HepG2 (cell line): ENCODE results near the gene ABTB2. TPM values are rescaled to one million over a fixed set of nuclear protein-coding genes. Genes with fewer than 3 reads are reported as not detected.

Experiments used
- ARID2 ChIP-seq: sonication (generic); formaldehyde crosslinking; IDR thresholded peaks from 2 replicates; pipeline ENCODE4 v1.8.1; 2022; ENCODE audit warnings: mild to moderate bottlenecking, missing genetic modification reagents, borderline replicate concordance
- ETV5 ChIP-seq: IDR thresholded peaks from 2 replicates; pipeline ENCODE4 v1.6.1; 2018; ENCODE audit warnings: missing biosample characterization, missing genetic modification reagents, inconsistent platforms, borderline replicate concordance
- FOXC1 ChIP-seq: sonication (generic); formaldehyde crosslinking; IDR thresholded peaks from 2 replicates; pipeline ENCODE4 v1.8.0; 2022; ENCODE audit warnings: mild to moderate bottlenecking, missing genetic modification reagents, borderline replicate concordance
- HMG20A ChIP-seq: IDR thresholded peaks from 2 replicates; pipeline ENCODE4 v1.6.1; 2016; ENCODE audit warnings: borderline replicate concordance
- HNF4G ChIP-seq, 2 experiments: sonication (generic) in 1 of 2; formaldehyde crosslinking in 1 of 2; IDR thresholded peaks; 2 replicates each; pipeline versions ENCODE4 v1.4.0 to v1.6.1; 2011 to 2020; ENCODE audit warnings: borderline replicate concordance in 2 of 2, low read depth in 2 of 2, mild to moderate bottlenecking in 2 of 2, low read length in 1 of 2, missing genetic modification reagents in 1 of 2, moderate library complexity in 1 of 2
- HOXD1 ChIP-seq: sonication (generic); formaldehyde crosslinking; IDR thresholded peaks from 2 replicates; pipeline ENCODE4 v1.5.0; 2020; ENCODE audit warnings: missing genetic modification reagents
- IRF1 ChIP-seq: sonication (generic); formaldehyde crosslinking; IDR thresholded peaks from 2 replicates; pipeline ENCODE4 v1.4.0; 2020; ENCODE audit warnings: low read depth, mild to moderate bottlenecking, missing genetic modification reagents
- MBNL3 ChIP-seq: fragments of 250-450 bp; sonication (Bioruptor Pico); conservative IDR thresholded peaks from 2 replicates; pipeline ENCODE4 v1.8.0; 2022; ENCODE audit warnings: mild to moderate bottlenecking, inconsistent platforms
- NR2F6 ChIP-seq, 2 experiments: IDR thresholded peaks; 2 replicates each; pipeline ENCODE4 v1.6.1; 2016; ENCODE audit warnings: antibody characterized with exemption in 1 of 2, mild to moderate bottlenecking in 1 of 2
- PAX8 ChIP-seq: sonication (generic); formaldehyde crosslinking; IDR thresholded peaks from 2 replicates; pipeline ENCODE4 v1.8.0; 2022; ENCODE audit warnings: mild to moderate bottlenecking, missing genetic modification reagents, borderline replicate concordance
- RXRA ChIP-seq: sonication (generic); formaldehyde crosslinking; IDR thresholded peaks from 2 replicates; pipeline ENCODE4 v1.5.1; 2020; ENCODE audit warnings: missing genetic modification reagents
- SKI ChIP-seq: fragments of 450-650 bp; IDR thresholded peaks from one replicate; pipeline ENCODE4 v1.6.1; 2018; ENCODE audit warnings: mild to moderate bottlenecking; ENCODE audit not compliant: partially characterized antibody
- SNAPC2 ChIP-seq: sonication (generic); formaldehyde crosslinking; IDR thresholded peaks from 2 replicates; pipeline ENCODE4 v1.8.1; 2022; ENCODE audit warnings: mild to moderate bottlenecking, missing genetic modification reagents
- TARDBP ChIP-seq: sonication (generic); formaldehyde crosslinking; IDR thresholded peaks from 2 replicates; pipeline ENCODE4 v1.8.0; 2022; ENCODE audit warnings: mild to moderate bottlenecking, missing genetic modification reagents
- TBL1XR1 ChIP-seq: fragments of 150-350 bp; IDR thresholded peaks from 2 replicates; pipeline ENCODE4 v1.6.1; 2014; ENCODE audit warnings: borderline replicate concordance, low read length; ENCODE audit not compliant: partially characterized antibody
- ZBTB7B ChIP-seq: sonication (generic); formaldehyde crosslinking; IDR thresholded peaks from 2 replicates; pipeline ENCODE4 v1.4.0; 2020; ENCODE audit warnings: missing genetic modification reagents
- ZFX ChIP-seq: sonication (generic); formaldehyde crosslinking; IDR thresholded peaks from 2 replicates; pipeline ENCODE4 v1.4.0; 2020; ENCODE audit warnings: mild to moderate bottlenecking, low read depth, missing genetic modification reagents, moderate library complexity
- ZNF326 ChIP-seq: sonication (generic); formaldehyde crosslinking; IDR thresholded peaks from 2 replicates; pipeline ENCODE4 v1.4.0; 2020; ENCODE audit warnings: missing genetic modification reagents, borderline replicate concordance
- polyA plus RNA-seq, 8 experiments: library from polyadenylated mRNA; depleted of rRNA in 3 of 8; stranded (reverse) in 7 of 8; unstranded in 1 of 8; fragments of >200 nt; fragmentation: Illumina TruSeq in 4 of 8; extraction: Trizol in 4 of 8; gene quantifications; 2 replicates each; pipeline versions ENCODE4 v1.2.1 to v1.2.3, GENCODE V29; 2011 to 2016; ENCODE audit warnings: low read depth in 4 of 8, missing spikeins in 1 of 8, mixed read lengths in 1 of 8; ENCODE audit not compliant: insufficient read depth in 1 of 8
- total RNA-seq, 5 experiments: library from RNA; depleted of rRNA; stranded (reverse); fragments of >200 nt; fragmentation: Illumina TruSeq; extraction: Trizol; gene quantifications; 2 replicates each; pipeline ENCODE4 v1.2.3, GENCODE V29; 2016; ENCODE audit warnings: low read depth in 1 of 5
- TF ChIP-seq, protein P1 (sequence below): sonication (generic); formaldehyde crosslinking; IDR thresholded peaks from 2 replicates; pipeline ENCODE4 v1.5.1; 2020; ENCODE audit warnings: mild to moderate bottlenecking, moderate library complexity, missing genetic modification reagents
- TF ChIP-seq, protein P2 (sequence below): sonication (generic); formaldehyde crosslinking; IDR thresholded peaks from 2 replicates; pipeline ENCODE4 v1.8.0; 2023; ENCODE audit warnings: mild to moderate bottlenecking, missing genetic modification reagents
- TF ChIP-seq, protein P3 (sequence below): sonication (generic); formaldehyde crosslinking; IDR thresholded peaks from 2 replicates; pipeline ENCODE4 v1.4.0; 2020; ENCODE audit warnings: missing genetic modification reagents
- TF ChIP-seq, protein P4 (sequence below): IDR thresholded peaks from 2 replicates; pipeline ENCODE4 v1.6.1; 2016; ENCODE audit warnings: low read depth, borderline replicate concordance

Gene ABTB2
- total and polyA plus RNA-seq, 2 of the 13 experiments (the other 11 are each of a cell fraction or from before 2014, with no cell fraction given): 5.1 to 15.4 TPM

- TF ChIP-seq, protein P1, sequence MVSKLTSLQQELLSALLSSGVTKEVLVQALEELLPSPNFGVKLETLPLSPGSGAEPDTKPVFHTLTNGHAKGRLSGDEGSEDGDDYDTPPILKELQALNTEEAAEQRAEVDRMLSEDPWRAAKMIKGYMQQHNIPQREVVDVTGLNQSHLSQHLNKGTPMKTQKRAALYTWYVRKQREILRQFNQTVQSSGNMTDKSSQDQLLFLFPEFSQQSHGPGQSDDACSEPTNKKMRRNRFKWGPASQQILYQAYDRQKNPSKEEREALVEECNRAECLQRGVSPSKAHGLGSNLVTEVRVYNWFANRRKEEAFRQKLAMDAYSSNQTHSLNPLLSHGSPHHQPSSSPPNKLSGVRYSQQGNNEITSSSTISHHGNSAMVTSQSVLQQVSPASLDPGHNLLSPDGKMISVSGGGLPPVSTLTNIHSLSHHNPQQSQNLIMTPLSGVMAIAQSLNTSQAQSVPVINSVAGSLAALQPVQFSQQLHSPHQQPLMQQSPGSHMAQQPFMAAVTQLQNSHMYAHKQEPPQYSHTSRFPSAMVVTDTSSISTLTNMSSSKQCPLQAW (CRISPR knock-in tag): peak; percentile 98
- TF ChIP-seq TBL1XR1: no peak
- peak; percentile 95 for TF ChIP-seq ETV5 (CRISPR knock-in tag)
- TF ChIP-seq, protein P2, sequence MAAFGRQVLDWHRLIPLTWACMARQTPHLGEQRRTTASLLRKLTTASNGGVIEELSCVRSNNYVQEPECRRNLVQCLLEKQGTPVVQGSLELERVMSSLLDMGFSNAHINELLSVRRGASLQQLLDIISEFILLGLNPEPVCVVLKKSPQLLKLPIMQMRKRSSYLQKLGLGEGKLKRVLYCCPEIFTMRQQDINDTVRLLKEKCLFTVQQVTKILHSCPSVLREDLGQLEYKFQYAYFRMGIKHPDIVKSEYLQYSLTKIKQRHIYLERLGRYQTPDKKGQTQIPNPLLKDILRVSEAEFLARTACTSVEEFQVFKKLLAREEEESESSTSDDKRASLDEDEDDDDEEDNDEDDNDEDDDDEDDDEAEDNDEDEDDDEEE: no peak
- peak; percentile 83; the same call in 1 of the 2 replicates for TF ChIP-seq HMG20A (CRISPR knock-in tag)
- TF ChIP-seq, protein P3, sequence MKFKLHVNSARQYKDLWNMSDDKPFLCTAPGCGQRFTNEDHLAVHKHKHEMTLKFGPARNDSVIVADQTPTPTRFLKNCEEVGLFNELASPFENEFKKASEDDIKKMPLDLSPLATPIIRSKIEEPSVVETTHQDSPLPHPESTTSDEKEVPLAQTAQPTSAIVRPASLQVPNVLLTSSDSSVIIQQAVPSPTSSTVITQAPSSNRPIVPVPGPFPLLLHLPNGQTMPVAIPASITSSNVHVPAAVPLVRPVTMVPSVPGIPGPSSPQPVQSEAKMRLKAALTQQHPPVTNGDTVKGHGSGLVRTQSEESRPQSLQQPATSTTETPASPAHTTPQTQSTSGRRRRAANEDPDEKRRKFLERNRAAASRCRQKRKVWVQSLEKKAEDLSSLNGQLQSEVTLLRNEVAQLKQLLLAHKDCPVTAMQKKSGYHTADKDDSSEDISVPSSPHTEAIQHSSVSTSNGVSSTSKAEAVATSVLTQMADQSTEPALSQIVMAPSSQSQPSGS: peak; percentile 78; the same call in 1 of the 2 replicates
- no peak for TF ChIP-seq IRF1 (CRISPR knock-in tag)
- TF ChIP-seq NR2F6 (IDR thresholded peaks at IDR 0.05): peak; percentile 72
- TF ChIP-seq NR2F6 (CRISPR knock-in tag; IDR thresholded peaks at IDR 0.05): peak; percentile 73; the same call in 1 of the 2 replicates
- peak; percentile 49 for TF ChIP-seq SKI
- 0 out of 2 replicates have a peak, but pooled peaks have one; percentile 55 for TF ChIP-seq SNAPC2 (CRISPR knock-in tag)
- TF ChIP-seq ZNF326 (CRISPR knock-in tag): no peak
- TF ChIP-seq HNF4G (IDR thresholded peaks at IDR 0.05; ENCODE audit: borderline replicate concordance, low read depth, low read length): 0 out of 2 replicates have a peak, but pooled peaks have one; percentile 37
- TF ChIP-seq HNF4G (CRISPR knock-in tag; IDR thresholded peaks at IDR 0.05; ENCODE audit: borderline replicate concordance, low read depth): no peak
- TF ChIP-seq TARDBP: peak; percentile 83
- TF ChIP-seq PAX8 (CRISPR knock-in tag): no peak
- TF ChIP-seq HOXD1 (CRISPR knock-in tag): peak; percentile 99
- TF ChIP-seq FOXC1: 0 out of 2 replicates have a peak, but pooled peaks have one; percentile 39
- TF ChIP-seq ARID2 (CRISPR knock-in tag): peak; percentile 35; the same call in 1 of the 2 replicates
- peak; percentile 93 for TF ChIP-seq ZBTB7B (CRISPR knock-in tag)
- no peak for TF ChIP-seq MBNL3 (CRISPR knock-in tag)
- TF ChIP-seq ZFX (CRISPR knock-in tag): peak; percentile 58; the same call in 1 of the 2 replicates
- TF ChIP-seq, protein P4, sequence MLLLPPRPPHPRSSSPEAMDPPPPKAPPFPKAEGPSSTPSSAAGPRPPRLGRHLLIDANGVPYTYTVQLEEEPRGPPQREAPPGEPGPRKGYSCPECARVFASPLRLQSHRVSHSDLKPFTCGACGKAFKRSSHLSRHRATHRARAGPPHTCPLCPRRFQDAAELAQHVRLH: 0 out of 2 replicates have a peak, but pooled peaks have one; percentile 81
- peak; percentile 76; the same call in 1 of the 2 replicates for TF ChIP-seq RXRA
Measured at GRCh38 chr11:34339149-34340064, 18.4 kb downstream of the ABTB2 start (continued).
